ENCODE measurements around the gene DPF3. TPM values are rescaled to one million over a fixed set of nuclear protein-coding genes. Genes with fewer than 3 reads are reported as not detected.

Gene DPF3
- total RNA-seq, 3 donors from 2014 or later (not counting 1 experiment from before 2014, with no cell fraction given): 1.4 to 1.8 (median 1.4) TPM

DNA sequence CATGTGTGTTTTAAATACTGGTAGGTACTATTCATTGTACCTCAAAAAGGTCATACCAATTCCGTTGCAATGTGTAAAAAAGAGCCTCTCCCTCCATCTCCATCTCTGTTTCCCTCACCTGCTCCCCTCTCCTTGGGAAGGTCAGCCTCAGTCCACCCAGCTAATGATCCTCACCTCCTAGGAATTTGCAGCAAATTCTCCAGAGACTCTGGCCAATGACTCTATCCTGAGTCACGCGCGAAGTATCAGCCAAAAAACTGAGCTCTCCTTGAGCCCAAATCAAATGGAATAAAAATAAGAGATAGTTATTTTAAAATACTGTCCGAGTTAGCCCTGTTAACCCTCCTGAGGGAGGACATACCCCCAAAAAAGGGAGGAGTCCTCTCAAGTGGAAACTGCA is 148.4 kb downstream of the DPF3 start:
- peaks cover under 1 to 1% of the 10 kb centered on the region in 2 donors for H3K4me1 Mint-ChIP-seq
- H3K36me3 Mint-ChIP-seq: peaks cover 10% of the 10 kb centered on the region
- no peak overlapping the region for H3K4me3 ChIP-seq (ENCODE audit: low read length)
- H3K27ac Mint-ChIP-seq: no peak overlapping the region
- TF ChIP-seq, protein P1, sequence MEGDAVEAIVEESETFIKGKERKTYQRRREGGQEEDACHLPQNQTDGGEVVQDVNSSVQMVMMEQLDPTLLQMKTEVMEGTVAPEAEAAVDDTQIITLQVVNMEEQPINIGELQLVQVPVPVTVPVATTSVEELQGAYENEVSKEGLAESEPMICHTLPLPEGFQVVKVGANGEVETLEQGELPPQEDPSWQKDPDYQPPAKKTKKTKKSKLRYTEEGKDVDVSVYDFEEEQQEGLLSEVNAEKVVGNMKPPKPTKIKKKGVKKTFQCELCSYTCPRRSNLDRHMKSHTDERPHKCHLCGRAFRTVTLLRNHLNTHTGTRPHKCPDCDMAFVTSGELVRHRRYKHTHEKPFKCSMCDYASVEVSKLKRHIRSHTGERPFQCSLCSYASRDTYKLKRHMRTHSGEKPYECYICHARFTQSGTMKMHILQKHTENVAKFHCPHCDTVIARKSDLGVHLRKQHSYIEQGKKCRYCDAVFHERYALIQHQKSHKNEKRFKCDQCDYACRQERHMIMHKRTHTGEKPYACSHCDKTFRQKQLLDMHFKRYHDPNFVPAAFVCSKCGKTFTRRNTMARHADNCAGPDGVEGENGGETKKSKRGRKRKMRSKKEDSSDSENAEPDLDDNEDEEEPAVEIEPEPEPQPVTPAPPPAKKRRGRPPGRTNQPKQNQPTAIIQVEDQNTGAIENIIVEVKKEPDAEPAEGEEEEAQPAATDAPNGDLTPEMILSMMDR (IDR thresholded peaks at IDR 0.05): no peak
- intact Hi-C loops (cut with micrococcal nuclease): no loop called here
- no peak for DNase-seq
- 100% methylated on average over 4 of the region's 5 CpGs for WGBS (ENCODE audit: insufficient coverage)
- H3K36me3 ChIP-seq (ENCODE audit: control insufficient read depth, insufficient read depth, low read length): no peaks in the 10 kb centered on the region
- peaks cover 3 to 7% of the 10 kb centered on the region in 2 donors for H3K9me3 Mint-ChIP-seq
- peaks cover 0 to 7% of the 10 kb centered on the region in 2 donors for H3K27me3 Mint-ChIP-seq (ENCODE audit: low read depth in 2 of 2)
- no peak for ATAC-seq
- H3K9me3 ChIP-seq (ENCODE audit: control insufficient read depth, insufficient read depth, low read length): no peaks in the 10 kb centered on the region
- H3K27me3 ChIP-seq (ENCODE audit: control insufficient read depth, insufficient read depth, low read length): no peaks in the 10 kb centered on the region
- peaks cover 1% of the 10 kb centered on the region for H3K4me1 ChIP-seq (ENCODE audit: control insufficient read depth, insufficient read depth, low read length)
- H3K4me3 Mint-ChIP-seq: no peak overlapping the region
- H3K27ac ChIP-seq (ENCODE audit: low read length): no peak overlapping the region

DNA sequence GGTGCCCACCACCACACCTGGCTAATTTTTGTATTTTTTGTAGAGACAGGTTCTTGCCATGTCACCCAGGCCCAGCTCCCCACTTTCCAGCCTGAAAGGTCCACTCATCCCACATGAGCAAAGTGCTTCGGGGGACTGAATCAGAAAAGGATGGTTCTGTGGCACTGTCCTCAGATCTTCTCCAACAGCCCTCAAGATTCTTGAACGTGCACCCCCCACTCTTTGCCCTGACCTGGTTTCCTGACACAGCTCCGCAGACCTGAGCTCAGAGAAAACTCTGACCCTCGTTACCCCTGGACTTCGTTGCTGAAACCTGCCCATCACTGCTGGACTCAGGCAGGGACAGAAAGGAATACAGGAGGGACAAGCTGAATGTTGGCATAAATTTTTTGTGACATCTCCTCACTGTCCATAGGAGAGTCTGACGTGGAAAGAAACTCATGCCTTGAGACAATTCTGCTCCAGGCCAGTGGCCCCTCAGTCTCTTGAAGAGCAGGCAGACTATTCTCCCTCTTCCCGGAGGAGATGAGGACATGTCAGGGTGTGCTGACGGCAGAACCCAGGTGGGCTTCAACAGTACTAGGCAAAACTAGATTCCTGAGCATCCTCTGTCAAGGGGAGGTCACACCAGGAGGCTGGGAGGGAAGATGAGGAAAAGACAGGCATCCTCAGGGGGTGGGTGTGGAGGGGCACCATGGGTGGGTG is 149.3 kb downstream of the DPF3 start:
- 93% methylated on average over 8 of the region's 8 CpGs for WGBS (ENCODE audit: insufficient coverage)
- peaks cover 3 to 7% of the 10 kb centered on the region in 2 donors for H3K9me3 Mint-ChIP-seq

DNA sequence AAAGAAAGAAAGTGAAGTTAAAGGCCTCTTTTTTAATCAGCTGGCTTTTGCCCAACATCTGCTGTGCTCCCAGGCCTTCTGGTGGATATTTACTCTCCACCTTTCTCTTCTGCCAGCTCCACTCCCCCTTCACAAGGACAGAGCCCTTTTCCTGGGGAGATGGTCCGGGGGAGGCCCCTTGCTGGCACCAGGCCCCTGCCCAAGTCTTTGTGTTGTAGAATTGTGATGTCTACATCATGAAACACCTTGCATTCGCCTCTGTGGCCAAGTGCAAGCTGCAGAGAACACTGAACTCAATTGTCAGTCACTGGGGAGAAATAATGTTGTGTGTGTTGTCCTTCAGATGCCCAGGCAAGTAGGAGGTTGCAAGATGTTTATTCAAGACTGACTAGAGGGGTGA is 150.3 kb downstream of the DPF3 start:
- Histone ChIP-seq H3K4me3 (ENCODE audit: low read length) (no peak overlapping the region), H3K9me3 (ENCODE audit: control insufficient read depth, insufficient read depth, low read length) (no peaks in the 10 kb centered on the region), H3K27ac (ENCODE audit: low read length) (no peak overlapping the region), H3K36me3 (ENCODE audit: control insufficient read depth, insufficient read depth, low read length) (no peaks in the 10 kb centered on the region), H3K27me3 (ENCODE audit: control insufficient read depth, insufficient read depth, low read length) (no peaks in the 10 kb centered on the region), H3K4me1 (ENCODE audit: control insufficient read depth, insufficient read depth, low read length) (peaks cover 5% of the 10 kb centered on the region)
- Mint-ChIP-seq H3K27me3 (ENCODE audit: low read depth in 2 of 2) (peaks cover 0 to 10% of the 10 kb centered on the region in 2 donors), H3K36me3 (peaks cover 10% of the 10 kb centered on the region), H3K4me1 (peaks cover 5 to 10% of the 10 kb centered on the region in 2 donors), H3K4me3 (no peak overlapping the region), H3K9me3 (peaks cover 3 to 7% of the 10 kb centered on the region in 2 donors), H3K27ac (no peak overlapping the region)
- TF ChIP-seq, protein P1 (IDR thresholded peaks at IDR 0.05): no peak
- intact Hi-C loops (cut with micrococcal nuclease): no loop called here
- 84% methylated on average over 2 of the region's 2 CpGs for WGBS (ENCODE audit: insufficient coverage)
- ATAC-seq (no peak), DNase-seq (no peak)

More for the DNA sequence above, 149.3 kb downstream of the DPF3 start:
- H3K36me3 Mint-ChIP-seq: peaks cover 10% of the 10 kb centered on the region
- H3K27me3 ChIP-seq (ENCODE audit: control insufficient read depth, insufficient read depth, low read length): no peaks in the 10 kb centered on the region
- DNase-seq (no peak), ATAC-seq (no peak)
- no peak overlapping the region for H3K27ac Mint-ChIP-seq
- H3K36me3 ChIP-seq (ENCODE audit: control insufficient read depth, insufficient read depth, low read length): no peaks in the 10 kb centered on the region
- intact Hi-C loops (cut with micrococcal nuclease): no loop called here
- TF ChIP-seq, protein P1 (IDR thresholded peaks at IDR 0.05): no peak
- no peak overlapping the region for H3K4me3 Mint-ChIP-seq
- peaks cover 5 to 9% of the 10 kb centered on the region in 2 donors for H3K4me1 Mint-ChIP-seq
- no peak overlapping the region for H3K4me3 ChIP-seq (ENCODE audit: low read length)
- H3K9me3 ChIP-seq (ENCODE audit: control insufficient read depth, insufficient read depth, low read length): no peaks in the 10 kb centered on the region
- peaks cover 0 to 10% of the 10 kb centered on the region in 2 donors for H3K27me3 Mint-ChIP-seq (ENCODE audit: low read depth in 2 of 2)
- H3K4me1 ChIP-seq (ENCODE audit: control insufficient read depth, insufficient read depth, low read length): peaks cover 5% of the 10 kb centered on the region
- no peak overlapping the region for H3K27ac ChIP-seq (ENCODE audit: low read length)

- DNase-seq (no peak), ATAC-seq (no peak)
- Histone ChIP-seq H3K4me1 (ENCODE audit: control insufficient read depth, insufficient read depth, low read length) (peaks cover 5% of the 10 kb centered on the region), H3K27ac (ENCODE audit: low read length) (no peak overlapping the region), H3K36me3 (ENCODE audit: control insufficient read depth, insufficient read depth, low read length) (no peaks in the 10 kb centered on the region), H3K27me3 (ENCODE audit: control insufficient read depth, insufficient read depth, low read length) (no peaks in the 10 kb centered on the region), H3K9me3 (ENCODE audit: control insufficient read depth, insufficient read depth, low read length) (no peaks in the 10 kb centered on the region), H3K4me3 (ENCODE audit: low read length) (no peak overlapping the region)
- TF ChIP-seq, protein P1 (IDR thresholded peaks at IDR 0.05): no peak
- peaks cover 0 to 6% of the 10 kb centered on the region in 2 donors for H3K27me3 Mint-ChIP-seq (ENCODE audit: low read depth in 2 of 2)
- H3K27ac Mint-ChIP-seq: no peak overlapping the region
- H3K9me3 Mint-ChIP-seq: peaks cover 1 to 2% of the 10 kb centered on the region in 2 donors
- WGBS (ENCODE audit: insufficient coverage): 97% methylated on average over 10 of the region's 10 CpGs
- H3K36me3 Mint-ChIP-seq: peaks cover 3% of the 10 kb centered on the region
- intact Hi-C loops (cut with micrococcal nuclease): no loop called here
- peaks cover 5 to 10% of the 10 kb centered on the region in 2 donors for H3K4me1 Mint-ChIP-seq
- no peak overlapping the region for H3K4me3 Mint-ChIP-seq
Observed at GRCh38 chr14:72742838-72743195, 151.1 kb downstream of the DPF3 start.
